HUES64 (cell line): ENCODE results near the gene MRPL21.
A peak's percentile ranks its signal among the peaks of the same experiment; 100 is the strongest.

Experiments
- H3K27ac ChIP-seq: 2 replicates; pipeline ENCODE4 v1.7.0; 2013; ENCODE audit warnings: low read depth, low read length, inconsistent platforms
- H3K27me3 ChIP-seq: 2 replicates; pipeline ENCODE4 v1.6.1; 2013; ENCODE audit warnings: mild to moderate bottlenecking, low read length; ENCODE audit not compliant: insufficient read depth
- H3K36me3 ChIP-seq: 2 replicates; pipeline ENCODE4 v1.6.1; 2013; ENCODE audit warnings: mild to moderate bottlenecking, low read length; ENCODE audit not compliant: insufficient read depth
- H3K4me1 ChIP-seq: 2 replicates; pipeline ENCODE4 v1.6.1; 2013; ENCODE audit warnings: mild to moderate bottlenecking, low read length, moderate library complexity; ENCODE audit not compliant: insufficient read depth
- H3K4me3 ChIP-seq: 2 replicates; pipeline ENCODE4 v1.5.1; 2013; ENCODE audit warnings: mild to moderate bottlenecking, low read length, moderate library complexity
- H3K9ac ChIP-seq: 2 replicates; pipeline ENCODE4 v1.6.1; 2013; ENCODE audit warnings: mild to moderate bottlenecking, low read depth, low read length
- H3K9me3 ChIP-seq: 2 replicates; pipeline ENCODE4 v1.6.1; 2013; ENCODE audit warnings: low read depth, low read length; ENCODE audit not compliant: insufficient read depth
- WGBS: fragments of 150-250, 120-280 bp; methylation state at CpG from one replicate; pipeline ENCODE4 v1.1.7; 2013; ENCODE audit warnings: missing lambda C conversion rate; 5-methylcytosine and 5-hydroxymethylcytosine counted together

The MRPL21 gene

GRCh38 chr11:68844376-68844775 is 59.3 kb downstream of the MRPL21 start:
- no peaks in the 10 kb centered on the region for H3K9me3 ChIP-seq
- peaks cover 81% of the 10 kb centered on the region for H3K27me3 ChIP-seq
- 60% methylated on average over 3 of the region's 3 CpGs for WGBS
- peak overlapping the region; percentile 50 for H3K4me3 ChIP-seq
- H3K9ac ChIP-seq: peak overlapping the region; percentile 26; the same call in 1 of the 2 replicates
- peaks cover 10% of the 10 kb centered on the region for H3K4me1 ChIP-seq
- no peak overlapping the region for H3K27ac ChIP-seq
- no peaks in the 10 kb centered on the region for H3K36me3 ChIP-seq

GRCh38 chr11:68843703-68844312 is 59.8 kb downstream of the MRPL21 start:
- Histone ChIP-seq H3K4me1 (peaks cover 10% of the 10 kb centered on the region), H3K9me3 (no peaks in the 10 kb centered on the region), H3K27ac (no peak overlapping the region), H3K27me3 (peaks cover 83% of the 10 kb centered on the region), H3K36me3 (no peaks in the 10 kb centered on the region), H3K4me3 (peak overlapping the region; percentile 50), H3K9ac (peak overlapping the region; percentile 26; the same call in 1 of the 2 replicates)
- WGBS: under 1% methylated on average over 54 of the region's 54 CpGs

GRCh38 chr11:68843052-68843561 is 60.5 kb downstream of the MRPL21 start:
- Histone ChIP-seq H3K9me3 (no peaks in the 10 kb centered on the region), H3K27ac (no peak overlapping the region), H3K4me1 (peaks cover 11% of the 10 kb centered on the region), H3K4me3 (peak overlapping the region; percentile 50), H3K36me3 (no peaks in the 10 kb centered on the region), H3K27me3 (peaks cover 83% of the 10 kb centered on the region), H3K9ac (no peak overlapping the region)
- WGBS: 5% methylated on average over 22 of the region's 23 CpGs

DNA sequence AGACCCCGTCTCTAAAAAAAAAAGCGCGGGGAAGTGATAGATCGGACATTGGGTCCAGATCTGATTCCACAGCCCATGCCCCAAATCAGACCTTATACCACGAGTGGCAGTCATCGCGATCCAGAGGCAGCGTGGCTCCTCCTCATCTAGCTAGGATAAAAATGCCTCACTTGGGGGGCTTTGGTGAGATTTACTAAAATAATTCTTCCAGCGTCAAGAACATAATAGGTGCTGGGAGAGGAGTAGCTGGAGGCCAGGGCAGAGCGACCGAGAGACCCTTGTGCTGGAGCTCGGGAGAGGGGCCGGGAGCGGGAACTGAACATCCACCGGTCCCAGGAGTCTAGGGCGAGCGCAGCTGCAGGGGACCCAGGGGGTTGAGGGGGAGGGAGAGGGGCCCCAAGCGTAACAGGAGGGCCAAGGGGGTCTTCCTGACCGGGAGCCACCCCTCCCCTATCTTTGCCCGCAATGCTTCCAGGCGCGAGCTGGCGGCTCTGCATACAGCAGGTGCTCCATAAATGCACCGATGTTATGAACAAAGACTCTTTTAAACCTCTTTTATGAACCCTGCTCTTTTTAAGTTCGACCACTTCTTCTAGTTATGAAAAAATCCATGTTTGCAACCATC is 61.1 kb downstream of the MRPL21 start:
- WGBS: 35% methylated on average over 25 of the region's 25 CpGs
- Histone ChIP-seq H3K4me1 (peaks cover 13% of the 10 kb centered on the region), H3K4me3 (peak overlapping the region; percentile 50)

DNA sequence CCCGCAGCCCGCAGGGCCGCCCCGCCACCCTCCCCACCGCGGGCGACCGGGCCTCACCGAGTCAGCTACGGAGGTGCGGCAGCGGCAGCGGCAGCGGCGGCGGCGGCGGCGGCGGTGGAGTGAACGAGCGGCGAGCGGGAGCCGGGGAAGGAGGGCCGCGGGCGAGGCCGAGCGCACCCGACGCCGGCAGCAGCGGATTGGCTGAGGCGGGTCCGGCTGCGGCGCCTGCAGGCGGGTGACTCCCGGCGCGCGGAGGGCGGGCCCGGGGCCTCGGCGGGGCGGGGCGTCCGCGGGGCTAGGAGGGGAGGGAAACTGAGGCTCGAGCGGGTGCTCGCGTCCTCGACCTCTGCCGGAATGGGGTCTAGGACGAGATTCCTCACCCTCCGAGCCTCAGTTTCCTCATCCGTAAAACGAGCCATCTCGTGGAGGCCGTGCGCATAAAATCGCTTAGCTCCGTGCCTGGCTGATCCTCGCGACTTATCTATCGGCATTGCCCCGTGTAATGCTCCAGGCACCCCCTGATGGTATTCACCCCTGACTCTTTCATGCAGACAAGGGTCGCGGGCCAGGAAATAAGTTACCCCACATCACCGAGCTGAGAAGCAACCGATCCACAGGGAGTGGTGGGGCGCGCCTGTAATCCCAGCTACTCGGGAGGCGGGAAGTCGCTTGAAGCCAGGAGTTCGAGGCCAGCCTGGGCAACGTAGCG is 61.8 kb downstream of the MRPL21 start, which contains the start of gene CPT1A:
Gene CPT1A (minus strand): TSS at position 199 of the 709 bp plus-strand sequence. CDS start 26,442 bp downstream, outside the sequence.
- peak within 1 kb of the TSS; percentile 56 for H3K4me3 ChIP-seq
- H3K4me1 ChIP-seq: peaks cover 13% of the 10 kb centered on the region
- H3K27ac ChIP-seq: peak within 1 kb of the TSS; percentile 8; the same call in 1 of the 2 replicates
- WGBS: 7% methylated on average over 82 of the region's 82 CpGs
- H3K36me3 ChIP-seq: no peaks in the 10 kb centered on the region
- H3K9ac ChIP-seq: no peak within 1 kb of the TSS
- H3K9me3 ChIP-seq: no peaks in the 10 kb centered on the region
- peaks cover 73% of the 10 kb centered on the region for H3K27me3 ChIP-seq

More for the DNA sequence above, 61.1 kb downstream of the MRPL21 start:
- Histone ChIP-seq H3K9ac (no peak overlapping the region), H3K9me3 (no peaks in the 10 kb centered on the region), H3K27ac (no peak overlapping the region), H3K36me3 (no peaks in the 10 kb centered on the region), H3K27me3 (peaks cover 78% of the 10 kb centered on the region)
